Rectal smooth muscle tissue (tissue), 1 donor: ENCODE data around the gene CCDC116.

Experiments
- H3K27ac ChIP-seq: one replicate; pipeline ENCODE4 v1.7.0; 2013; ENCODE audit warnings: low read depth, low read length, inconsistent platforms
- H3K27me3 ChIP-seq: one replicate; pipeline ENCODE4 v1.7.0; 2013; ENCODE audit warnings: low read length; ENCODE audit not compliant: control insufficient read depth, insufficient read depth
- H3K36me3 ChIP-seq: one replicate; pipeline ENCODE4 v1.7.0; 2013; ENCODE audit warnings: low read length; ENCODE audit not compliant: control insufficient read depth, insufficient read depth
- H3K4me1 ChIP-seq: one replicate; pipeline ENCODE4 v1.7.0; 2013; ENCODE audit warnings: low read length; ENCODE audit not compliant: control insufficient read depth, insufficient read depth
- H3K4me3 ChIP-seq: one replicate; pipeline ENCODE4 v1.7.0; 2013; ENCODE audit warnings: low read length
- H3K9ac ChIP-seq: one replicate; pipeline ENCODE4 v1.7.0; 2013; ENCODE audit warnings: low read length

CCDC116 gene

GRCh38 chr22:21652547-21653545 is 20.3 kb downstream of the CCDC116 start:
- H3K27me3 ChIP-seq = no peaks in the 10 kb centered on the region
- peak overlapping the region; percentile 76 for H3K4me3 ChIP-seq
- H3K27ac ChIP-seq = no peak overlapping the region
- no peak overlapping the region for H3K9ac ChIP-seq
- peaks cover 3% of the 10 kb centered on the region for H3K4me1 ChIP-seq
- H3K36me3 ChIP-seq = no peaks in the 10 kb centered on the region

DNA sequence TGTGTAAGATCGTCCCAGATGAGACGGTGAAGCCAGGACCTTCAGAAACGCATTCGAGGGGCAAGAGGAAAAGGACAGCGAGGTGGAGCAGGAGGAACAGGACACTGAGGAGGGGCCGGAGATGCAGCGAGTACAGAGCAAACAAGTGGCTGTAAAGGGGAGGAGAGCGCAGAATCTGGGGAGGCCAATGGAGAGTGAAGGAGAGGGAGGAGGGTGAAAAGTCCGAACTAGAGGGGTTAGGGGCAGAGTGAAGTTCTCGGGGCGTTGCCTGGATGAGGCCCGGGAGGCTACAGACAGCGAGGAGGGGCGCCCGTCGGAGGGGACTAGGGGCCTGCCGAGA is 24.4 kb downstream of the CCDC116 start:
- no peaks in the 10 kb centered on the region for H3K27me3 ChIP-seq
- no peak overlapping the region for H3K9ac ChIP-seq
- H3K4me3 ChIP-seq = peak overlapping the region; percentile 68
- no peak overlapping the region for H3K27ac ChIP-seq
- H3K36me3 ChIP-seq = no peaks in the 10 kb centered on the region
- no peaks in the 10 kb centered on the region for H3K4me1 ChIP-seq

DNA sequence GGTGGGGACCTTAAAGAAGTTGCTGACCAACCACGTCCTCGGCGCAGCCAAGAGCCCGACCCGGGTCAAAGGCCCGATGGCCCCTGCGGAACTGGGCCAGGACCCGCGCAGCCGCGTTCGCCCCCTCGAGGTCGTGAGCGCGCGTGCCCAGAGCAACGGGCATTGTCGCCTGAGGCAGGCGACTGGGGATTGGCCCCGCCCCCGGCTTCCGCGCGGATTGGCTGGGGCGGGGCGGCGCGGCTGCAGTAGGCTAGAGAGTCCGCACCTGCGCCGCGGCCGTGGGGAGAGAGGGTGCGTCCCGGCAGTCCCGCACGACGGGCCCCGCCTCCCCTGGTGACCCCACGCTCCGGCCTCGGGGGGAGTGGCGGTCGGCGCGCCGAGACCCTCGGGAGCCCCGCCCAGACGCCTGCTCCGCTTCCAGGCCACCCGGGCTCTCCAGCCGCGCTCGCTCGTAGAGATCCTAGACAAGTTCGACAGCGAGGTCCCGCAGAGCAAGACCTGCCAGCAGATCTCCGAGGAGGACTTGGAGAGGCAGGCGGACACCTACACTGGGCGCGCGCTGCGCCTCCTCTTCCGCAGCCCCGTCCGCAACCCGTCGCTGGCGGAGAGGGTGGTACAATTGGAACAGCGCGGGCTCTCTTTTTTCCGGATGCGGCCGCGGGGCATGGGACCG is 24.9 kb downstream of the CCDC116 start:
- Histone ChIP-seq H3K4me1 (no peaks in the 10 kb centered on the region), H3K27ac (no peak overlapping the region), H3K9ac (no peak overlapping the region), H3K4me3 (peak overlapping the region; percentile 68), H3K27me3 (no peaks in the 10 kb centered on the region), H3K36me3 (no peaks in the 10 kb centered on the region)

DNA sequence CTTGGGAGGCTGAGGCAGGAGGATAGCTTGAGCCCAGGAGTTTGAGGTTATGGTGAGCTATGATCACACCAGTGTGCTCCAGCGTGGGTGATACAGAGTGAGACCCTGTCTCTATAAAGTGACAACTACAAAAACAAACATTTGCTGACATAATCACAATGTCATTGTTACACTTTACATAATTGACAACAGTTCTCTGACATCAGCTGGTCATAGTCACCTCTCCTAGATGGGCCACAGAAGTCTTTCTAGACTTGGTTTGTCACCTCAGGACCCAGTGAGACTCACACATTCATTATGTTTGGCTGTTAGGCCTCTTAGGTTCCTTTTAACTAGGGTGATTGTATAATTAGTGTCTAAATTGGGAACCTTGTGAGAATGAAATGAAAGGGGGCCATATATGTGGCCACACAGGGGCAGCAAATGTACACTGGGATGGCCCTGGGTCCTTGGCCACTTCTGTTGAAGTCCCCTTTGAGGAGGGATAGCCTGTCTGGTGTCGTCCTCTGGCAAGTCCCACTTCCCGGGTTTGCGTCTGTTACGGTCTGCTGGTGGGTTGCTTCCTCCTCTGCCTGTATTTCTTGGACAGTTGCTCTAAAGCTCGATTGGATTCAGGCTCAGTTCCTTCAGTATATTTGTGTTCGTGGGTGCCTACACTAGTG is 27.4 kb downstream of the CCDC116 start:
- Histone ChIP-seq H3K27ac (no peak overlapping the region), H3K27me3 (no peaks in the 10 kb centered on the region), H3K4me3 (no peak overlapping the region), H3K4me1 (no peaks in the 10 kb centered on the region), H3K9ac (no peak overlapping the region), H3K36me3 (no peaks in the 10 kb centered on the region)

DNA sequence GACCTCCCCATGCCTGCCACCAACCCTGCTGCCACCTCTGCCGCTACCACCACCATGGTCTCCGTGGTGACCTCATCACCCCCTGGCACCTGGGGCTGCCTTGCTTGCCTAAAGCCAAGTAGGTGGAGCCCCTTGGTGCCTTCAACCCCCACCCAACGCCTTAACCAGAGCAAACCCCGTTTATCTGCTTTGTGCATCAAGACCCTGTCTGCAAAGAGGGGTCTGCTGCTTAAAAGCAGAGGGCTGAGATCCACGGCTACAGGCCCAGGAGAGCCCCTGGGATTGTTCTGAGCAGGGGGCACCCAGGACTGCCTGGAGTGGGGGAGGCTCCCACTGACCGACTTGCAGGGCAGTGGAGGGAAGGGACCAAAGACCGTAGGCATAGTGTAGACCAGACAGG is 28.3 kb downstream of the CCDC116 start:
- Histone ChIP-seq H3K36me3 (no peaks in the 10 kb centered on the region), H3K27me3 (no peaks in the 10 kb centered on the region), H3K27ac (no peak overlapping the region), H3K4me1 (no peaks in the 10 kb centered on the region), H3K4me3 (no peak overlapping the region), H3K9ac (no peak overlapping the region)

GRCh38 chr22:21661991-21662390 is 29.4 kb downstream of the CCDC116 start:
- Histone ChIP-seq H3K9ac (no peak overlapping the region), H3K4me3 (no peak overlapping the region), H3K4me1 (no peaks in the 10 kb centered on the region), H3K27me3 (no peaks in the 10 kb centered on the region), H3K36me3 (no peaks in the 10 kb centered on the region), H3K27ac (no peak overlapping the region)

GRCh38 chr22:21663738-21664137 is 31.2 kb downstream of the CCDC116 start:
- Histone ChIP-seq H3K27ac (no peak overlapping the region), H3K4me1 (no peaks in the 10 kb centered on the region), H3K36me3 (no peaks in the 10 kb centered on the region), H3K9ac (no peak overlapping the region), H3K27me3 (no peaks in the 10 kb centered on the region), H3K4me3 (no peak overlapping the region)

DNA sequence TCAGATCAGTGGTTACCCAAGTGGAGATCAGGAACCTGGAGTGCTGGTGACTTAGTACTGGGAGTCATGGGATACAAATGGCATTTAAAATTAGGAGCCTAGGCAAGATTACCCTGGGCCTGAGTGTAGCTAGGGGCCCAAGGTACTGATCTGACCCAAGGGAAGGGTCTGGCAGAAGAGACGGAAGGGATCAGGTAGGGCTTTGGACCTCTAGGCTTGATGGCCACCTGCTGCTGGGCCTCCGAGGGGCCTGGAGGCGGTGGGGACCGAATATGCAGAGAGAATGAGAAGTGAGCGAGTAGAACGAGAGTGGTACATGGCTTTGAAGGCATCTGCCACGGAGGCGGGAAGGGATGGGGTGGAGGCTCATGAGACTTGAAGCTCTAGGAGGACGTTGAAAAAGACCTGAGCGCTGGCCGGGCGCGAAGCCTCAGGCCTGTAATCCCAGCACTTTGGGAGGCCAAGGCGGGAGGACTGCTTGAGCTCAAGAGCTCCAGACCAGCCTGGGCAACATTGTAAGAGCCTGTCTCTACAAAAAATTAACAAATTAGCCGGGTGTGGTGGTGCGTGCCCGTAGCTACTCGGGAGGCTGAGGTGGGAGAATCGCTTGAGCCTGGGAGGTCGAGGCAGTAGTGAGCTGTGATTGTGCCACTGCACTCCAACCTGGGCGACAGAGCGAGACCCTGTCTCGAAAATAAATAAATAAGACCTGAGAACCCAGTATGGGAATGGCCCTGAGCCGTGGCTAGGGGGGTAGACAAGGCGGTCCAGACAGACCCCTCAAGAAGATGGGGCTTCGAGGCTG is 32.7 kb downstream of the CCDC116 start:
- H3K4me3 ChIP-seq = peak overlapping the region; percentile 94
- H3K4me1 ChIP-seq = no peaks in the 10 kb centered on the region
- peaks cover 3% of the 10 kb centered on the region for H3K36me3 ChIP-seq
- H3K9ac ChIP-seq = peak overlapping the region; percentile 14
- H3K27me3 ChIP-seq = no peaks in the 10 kb centered on the region
- H3K27ac ChIP-seq = peak overlapping the region; percentile 86

- Histone ChIP-seq H3K4me1 (no peaks in the 10 kb centered on the region), H3K27ac (no peak overlapping the region), H3K4me3 (peak overlapping the region; percentile 94), H3K9ac (peak overlapping the region; percentile 87), H3K27me3 (no peaks in the 10 kb centered on the region), H3K36me3 (peaks cover 13% of the 10 kb centered on the region)
Measured at GRCh38 chr22:21666786-21667185, 34.2 kb downstream of the CCDC116 start.

- Histone ChIP-seq H3K9ac (no peak overlapping the region), H3K27ac (no peak overlapping the region), H3K36me3 (peaks cover 26% of the 10 kb centered on the region), H3K4me3 (no peak overlapping the region), H3K27me3 (no peaks in the 10 kb centered on the region), H3K4me1 (no peaks in the 10 kb centered on the region)
Measured at GRCh38 chr22:21669026-21669425, 36.5 kb downstream of the CCDC116 start.

DNA sequence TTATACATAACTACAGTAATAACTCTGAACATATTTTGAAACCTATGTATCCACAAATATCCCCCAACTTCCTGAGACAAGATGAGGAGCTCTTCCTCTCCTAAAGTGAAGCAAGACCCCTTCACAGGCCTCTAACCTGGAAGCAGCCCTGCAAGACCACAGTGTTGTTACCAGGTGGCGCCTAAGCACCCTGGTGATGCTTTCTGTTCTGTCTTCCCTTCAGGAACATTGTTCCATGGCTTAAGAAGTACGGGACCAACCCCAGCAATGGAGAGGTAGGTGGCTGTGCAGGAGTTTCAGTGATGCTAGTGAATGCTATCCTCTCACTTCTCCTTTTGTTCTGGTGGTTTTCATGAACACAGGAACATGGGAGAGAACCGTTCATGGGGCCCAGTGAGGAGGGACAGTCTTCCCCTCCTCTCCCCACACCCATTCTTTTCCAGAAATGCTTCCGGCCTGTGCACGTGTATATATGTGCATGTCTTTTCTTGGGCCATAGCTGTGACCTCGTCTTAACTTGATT is 39.6 kb downstream of the CCDC116 start:
- Histone ChIP-seq H3K36me3 (peaks cover 34% of the 10 kb centered on the region), H3K9ac (no peak overlapping the region), H3K4me3 (no peak overlapping the region), H3K4me1 (no peaks in the 10 kb centered on the region), H3K27ac (no peak overlapping the region), H3K27me3 (no peaks in the 10 kb centered on the region)
